GM12875 (cell line): ENCODE data around the gene PCK2.

Experiments used
- H3K4me3 ChIP-seq: one replicate; pipeline ENCODE4 v1.5.1; 2011; ENCODE audit warnings: low read depth, low read length, control low read depth
- CTCF ChIP-seq: IDR thresholded peaks from 2 replicates; pipeline ENCODE4 v1.5.1; 2011; ENCODE audit warnings: low read depth, mild to moderate bottlenecking, control low read depth, inconsistent platforms, low read length, moderate library complexity, borderline replicate concordance; ENCODE audit not compliant: insufficient read depth

Gene PCK2

GRCh38 chr14:24064091-24064795 lies 29.9 kb upstream of the PCK2 start:
- no peak for TF ChIP-seq CTCF
- H3K4me3 ChIP-seq = no peak overlapping the region

GRCh38 chr14:24064856-24065255 lies 29.3 kb upstream of the PCK2 start:
- no peak overlapping the region for H3K4me3 ChIP-seq
- no peak for TF ChIP-seq CTCF

DNA sequence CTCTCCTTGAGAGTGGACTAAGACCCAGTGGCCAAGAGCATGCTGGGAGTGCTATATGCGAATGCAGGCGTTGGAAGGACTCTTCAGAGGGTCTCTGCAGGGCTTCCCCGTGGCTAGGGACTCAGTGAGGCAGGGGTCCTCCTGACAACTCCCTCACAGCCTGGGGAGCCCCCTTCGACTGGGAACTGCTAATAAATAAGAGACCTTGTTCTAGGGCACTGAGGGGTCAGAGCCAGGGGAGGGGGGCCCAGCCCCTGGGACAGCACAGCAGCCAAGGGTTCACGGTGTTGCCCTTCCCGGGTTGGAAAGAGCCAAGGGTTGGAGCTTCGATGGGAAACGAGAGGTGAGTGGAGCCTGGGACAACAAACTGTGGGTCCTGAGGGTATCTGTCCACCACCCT lies 28.7 kb upstream of the PCK2 start:
- TF ChIP-seq CTCF = no peak
- no peak overlapping the region for H3K4me3 ChIP-seq

DNA sequence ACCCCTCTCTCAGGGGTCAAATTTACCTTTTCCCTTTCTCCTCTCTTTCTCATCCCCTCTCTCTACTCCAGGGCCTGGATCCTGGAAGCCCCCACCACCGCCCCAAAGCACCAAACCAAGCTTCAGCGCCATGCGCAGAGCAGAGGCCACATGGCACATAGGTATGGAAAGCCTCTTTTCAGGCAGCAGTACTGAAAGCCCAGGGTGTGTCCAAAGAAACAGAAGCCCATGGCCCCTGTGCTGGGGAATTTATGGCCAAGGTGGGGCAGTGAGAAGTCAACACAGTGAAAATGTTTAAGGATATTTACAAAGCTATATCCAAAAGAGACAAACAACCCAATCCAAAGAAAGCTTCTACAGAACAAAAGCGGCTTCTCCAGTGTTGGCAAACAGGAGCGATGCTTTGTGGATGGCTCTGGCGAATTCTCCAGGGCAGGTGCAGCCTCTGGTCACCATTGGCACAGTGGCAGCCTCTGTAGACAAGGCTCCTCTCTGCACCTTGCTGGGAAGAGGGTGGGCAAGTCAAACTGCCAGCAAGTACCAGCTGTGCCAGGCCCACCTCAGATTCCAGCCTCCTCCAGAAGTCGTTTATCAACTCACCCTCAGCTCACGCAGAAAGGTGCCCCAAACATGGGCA lies 27.5 kb upstream of the PCK2 start:
- no peak for TF ChIP-seq CTCF
- no peak overlapping the region for H3K4me3 ChIP-seq

DNA sequence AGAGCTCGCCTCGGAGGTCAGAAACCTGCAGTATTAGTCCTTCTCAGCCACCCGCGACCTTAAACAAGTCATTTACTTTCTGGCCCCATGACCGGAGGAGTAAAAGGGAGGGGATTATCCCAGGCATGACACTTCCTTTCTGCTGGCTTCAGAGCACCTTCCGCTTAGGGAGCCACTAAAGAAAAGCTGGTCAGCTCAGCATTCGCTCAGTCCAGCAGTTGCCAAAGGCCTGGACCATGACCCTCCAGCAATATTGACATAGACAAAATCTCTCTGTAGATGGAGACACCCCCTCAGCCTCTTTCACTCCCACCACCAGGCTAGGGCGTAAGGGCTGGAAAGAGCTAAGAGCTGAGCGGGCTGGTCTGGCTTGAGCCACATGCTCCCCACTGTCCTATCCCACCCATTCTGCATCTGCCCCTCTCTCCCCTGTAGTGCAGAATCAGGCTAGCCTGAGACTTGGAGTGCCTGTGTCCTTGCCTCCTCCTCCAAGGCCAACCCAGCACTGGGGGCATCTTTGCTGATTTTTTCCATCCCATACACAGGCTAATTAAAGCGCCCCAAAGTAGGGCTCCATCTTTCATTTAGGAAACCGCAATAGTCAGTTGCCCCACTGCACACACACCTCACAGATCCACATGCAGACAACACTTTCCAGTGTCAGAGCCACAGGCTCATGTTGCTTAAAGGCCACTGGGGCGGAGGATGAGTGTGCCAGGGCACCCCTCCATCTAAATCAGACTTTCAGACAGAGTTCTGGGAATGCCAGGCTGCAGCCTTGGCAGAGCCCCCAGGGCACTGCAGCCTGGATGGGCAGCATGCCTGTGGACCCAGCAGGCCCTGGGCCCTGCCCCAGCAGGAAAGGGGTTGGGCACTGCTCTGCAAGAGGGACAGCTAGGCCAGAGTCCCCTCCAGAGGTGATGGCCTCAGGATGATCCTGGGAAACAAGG lies 26.7 kb upstream of the PCK2 start:
- H3K4me3 ChIP-seq = no peak overlapping the region
- no peak for TF ChIP-seq CTCF

DNA sequence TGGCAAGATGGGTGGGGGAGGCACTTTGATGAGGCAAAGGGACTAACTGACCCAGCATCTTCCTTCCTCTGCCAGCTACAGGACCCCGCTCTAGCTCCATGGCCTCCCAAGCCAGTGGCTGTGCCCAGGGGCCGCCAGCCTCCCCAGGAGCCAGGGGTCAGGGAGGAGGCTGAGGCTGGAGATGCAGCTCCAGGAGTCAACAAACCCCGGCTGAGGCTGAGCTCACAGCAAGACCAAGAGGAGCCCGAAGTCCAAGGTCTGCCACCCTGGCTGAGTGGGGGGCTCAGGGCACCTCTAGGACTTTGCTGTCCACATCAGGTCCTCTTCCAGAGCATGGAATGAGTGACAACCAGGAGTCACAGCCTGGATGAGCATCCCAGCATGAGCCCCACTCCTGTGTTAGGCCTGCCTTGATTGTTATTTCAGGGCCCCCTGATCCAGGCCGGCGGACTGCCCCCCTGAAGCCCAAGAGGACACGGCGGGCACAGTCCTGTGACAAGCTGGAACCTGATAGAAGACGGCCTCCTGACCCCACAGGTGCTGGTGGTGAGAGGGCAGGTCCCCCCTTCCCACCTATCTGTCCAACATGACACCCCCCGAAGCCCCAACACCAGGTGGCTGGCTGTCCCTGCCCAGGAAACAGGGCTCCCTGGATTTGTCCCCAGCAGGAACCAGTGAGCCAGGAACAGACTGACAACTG lies 25.2 kb upstream of the PCK2 start:
- no peak overlapping the region for H3K4me3 ChIP-seq
- no peak for TF ChIP-seq CTCF
